ENCODE measurements around the gene CDH22. TPM values are rescaled to one million over a fixed set of nuclear protein-coding genes. Genes with fewer than 3 reads are reported as not detected.

Gene CDH22
- total and polyA plus RNA-seq, 2 experiments from 2014 or later = 0.08 to 0.10 TPM

DNA sequence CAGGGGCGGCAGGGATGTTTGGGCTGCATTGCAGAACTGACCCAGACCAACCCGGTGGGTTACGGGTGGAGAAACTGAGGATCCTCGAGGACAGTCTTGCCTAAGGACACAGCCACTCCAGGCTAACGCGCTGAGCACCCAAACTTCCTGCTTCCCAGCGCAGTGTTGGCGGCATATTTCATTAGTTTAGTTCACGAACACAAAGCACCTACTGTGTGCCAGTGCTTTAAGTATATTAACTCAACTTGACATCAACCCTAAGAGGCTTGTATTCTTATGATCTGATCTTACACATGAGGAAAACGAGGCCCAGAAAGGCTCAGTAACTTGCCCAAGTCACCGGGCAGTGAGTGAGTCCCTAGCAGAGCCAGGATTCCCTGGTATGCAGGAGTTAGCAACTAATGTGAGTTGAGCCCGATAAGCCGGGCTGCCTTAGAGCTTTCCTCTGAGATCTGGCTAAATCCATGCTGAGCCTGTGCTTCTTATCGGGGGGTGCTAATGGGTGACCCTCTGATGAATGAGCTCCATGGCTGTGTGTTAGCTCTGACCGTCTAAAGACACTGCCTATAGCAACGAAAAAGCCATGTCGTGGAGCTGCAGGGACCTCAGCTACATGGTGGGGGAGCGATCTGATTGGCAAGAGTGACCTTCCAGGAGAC, 97.5 kb downstream of the CDH22 start:
- TF ChIP-seq, protein P1, sequence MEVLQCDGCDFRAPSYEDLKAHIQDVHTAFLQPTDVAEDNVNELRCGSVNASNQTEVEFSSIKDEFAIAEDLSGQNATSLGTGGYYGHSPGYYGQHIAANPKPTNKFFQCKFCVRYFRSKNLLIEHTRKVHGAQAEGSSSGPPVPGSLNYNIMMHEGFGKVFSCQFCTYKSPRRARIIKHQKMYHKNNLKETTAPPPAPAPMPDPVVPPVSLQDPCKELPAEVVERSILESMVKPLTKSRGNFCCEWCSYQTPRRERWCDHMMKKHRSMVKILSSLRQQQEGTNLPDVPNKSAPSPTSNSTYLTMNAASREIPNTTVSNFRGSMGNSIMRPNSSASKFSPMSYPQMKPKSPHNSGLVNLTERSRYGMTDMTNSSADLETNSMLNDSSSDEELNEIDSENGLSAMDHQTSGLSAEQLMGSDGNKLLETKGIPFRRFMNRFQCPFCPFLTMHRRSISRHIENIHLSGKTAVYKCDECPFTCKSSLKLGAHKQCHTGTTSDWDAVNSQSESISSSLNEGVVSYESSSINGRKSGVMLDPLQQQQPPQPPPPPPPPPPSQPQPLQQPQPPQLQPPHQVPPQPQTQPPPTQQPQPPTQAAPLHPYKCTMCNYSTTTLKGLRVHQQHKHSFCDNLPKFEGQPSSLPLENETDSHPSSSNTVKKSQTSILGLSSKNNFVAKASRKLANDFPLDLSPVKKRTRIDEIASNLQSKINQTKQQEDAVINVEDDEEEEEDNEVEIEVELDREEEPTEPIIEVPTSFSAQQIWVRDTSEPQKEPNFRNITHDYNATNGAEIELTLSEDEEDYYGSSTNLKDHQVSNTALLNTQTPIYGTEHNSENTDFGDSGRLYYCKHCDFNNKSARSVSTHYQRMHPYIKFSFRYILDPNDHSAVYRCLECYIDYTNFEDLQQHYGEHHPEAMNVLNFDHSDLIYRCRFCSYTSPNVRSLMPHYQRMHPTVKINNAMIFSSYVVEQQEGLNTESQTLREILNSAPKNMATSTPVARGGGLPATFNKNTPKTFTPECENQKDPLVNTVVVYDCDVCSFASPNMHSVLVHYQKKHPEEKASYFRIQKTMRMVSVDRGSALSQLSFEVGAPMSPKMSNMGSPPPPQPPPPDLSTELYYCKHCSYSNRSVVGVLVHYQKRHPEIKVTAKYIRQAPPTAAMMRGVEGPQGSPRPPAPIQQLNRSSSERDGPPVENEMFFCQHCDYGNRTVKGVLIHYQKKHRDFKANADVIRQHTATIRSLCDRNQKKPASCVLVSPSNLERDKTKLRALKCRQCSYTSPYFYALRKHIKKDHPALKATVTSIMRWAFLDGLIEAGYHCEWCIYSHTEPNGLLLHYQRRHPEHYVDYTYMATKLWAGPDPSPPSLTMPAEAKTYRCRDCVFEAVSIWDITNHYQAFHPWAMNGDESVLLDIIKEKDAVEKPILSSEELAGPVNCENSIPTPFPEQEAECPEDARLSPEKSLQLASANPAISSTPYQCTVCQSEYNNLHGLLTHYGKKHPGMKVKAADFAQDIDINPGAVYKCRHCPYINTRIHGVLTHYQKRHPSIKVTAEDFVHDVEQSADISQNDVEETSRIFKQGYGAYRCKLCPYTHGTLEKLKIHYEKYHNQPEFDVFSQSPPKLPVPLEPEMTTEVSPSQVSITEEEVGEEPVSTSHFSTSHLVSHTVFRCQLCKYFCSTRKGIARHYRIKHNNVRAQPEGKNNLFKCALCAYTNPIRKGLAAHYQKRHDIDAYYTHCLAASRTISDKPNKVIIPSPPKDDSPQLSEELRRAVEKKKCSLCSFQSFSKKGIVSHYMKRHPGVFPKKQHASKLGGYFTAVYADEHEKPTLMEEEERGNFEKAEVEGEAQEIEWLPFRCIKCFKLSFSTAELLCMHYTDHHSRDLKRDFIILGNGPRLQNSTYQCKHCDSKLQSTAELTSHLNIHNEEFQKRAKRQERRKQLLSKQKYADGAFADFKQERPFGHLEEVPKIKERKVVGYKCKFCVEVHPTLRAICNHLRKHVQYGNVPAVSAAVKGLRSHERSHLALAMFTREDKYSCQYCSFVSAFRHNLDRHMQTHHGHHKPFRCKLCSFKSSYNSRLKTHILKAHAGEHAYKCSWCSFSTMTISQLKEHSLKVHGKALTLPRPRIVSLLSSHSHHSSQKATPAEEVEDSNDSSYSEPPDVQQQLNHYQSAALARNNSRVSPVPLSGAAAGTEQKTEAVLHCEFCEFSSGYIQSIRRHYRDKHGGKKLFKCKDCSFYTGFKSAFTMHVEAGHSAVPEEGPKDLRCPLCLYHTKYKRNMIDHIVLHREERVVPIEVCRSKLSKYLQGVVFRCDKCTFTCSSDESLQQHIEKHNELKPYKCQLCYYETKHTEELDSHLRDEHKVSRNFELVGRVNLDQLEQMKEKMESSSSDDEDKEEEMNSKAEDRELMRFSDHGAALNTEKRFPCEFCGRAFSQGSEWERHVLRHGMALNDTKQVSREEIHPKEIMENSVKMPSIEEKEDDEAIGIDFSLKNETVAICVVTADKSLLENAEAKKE (CRISPR knock-in tag; IDR thresholded peaks at IDR 0.05) = no peak
- TF ChIP-seq ZNF331 (CRISPR knock-in tag; IDR thresholded peaks at IDR 0.05; ENCODE audit: low read depth) = no peak
- TF ChIP-seq JUNB (IDR thresholded peaks at IDR 0.05; ENCODE audit: unreplicated experiment) = no peak
- no peak for TF ChIP-seq ZNF114 (CRISPR knock-in tag; IDR thresholded peaks at IDR 0.05)
- TF ChIP-seq, protein P2, sequence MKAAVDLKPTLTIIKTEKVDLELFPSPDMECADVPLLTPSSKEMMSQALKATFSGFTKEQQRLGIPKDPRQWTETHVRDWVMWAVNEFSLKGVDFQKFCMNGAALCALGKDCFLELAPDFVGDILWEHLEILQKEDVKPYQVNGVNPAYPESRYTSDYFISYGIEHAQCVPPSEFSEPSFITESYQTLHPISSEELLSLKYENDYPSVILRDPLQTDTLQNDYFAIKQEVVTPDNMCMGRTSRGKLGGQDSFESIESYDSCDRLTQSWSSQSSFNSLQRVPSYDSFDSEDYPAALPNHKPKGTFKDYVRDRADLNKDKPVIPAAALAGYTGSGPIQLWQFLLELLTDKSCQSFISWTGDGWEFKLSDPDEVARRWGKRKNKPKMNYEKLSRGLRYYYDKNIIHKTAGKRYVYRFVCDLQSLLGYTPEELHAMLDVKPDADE (IDR thresholded peaks at IDR 0.05) = no peak
- no peak for TF ChIP-seq EZH2 (IDR thresholded peaks at IDR 0.05; ENCODE audit: low read depth, unreplicated experiment)
- no peak for TF ChIP-seq POLR2AphosphoS5 (IDR thresholded peaks at IDR 0.05; ENCODE audit: low read depth)
- TF ChIP-seq EZH2phosphoT487 (IDR thresholded peaks at IDR 0.05; ENCODE audit: unreplicated experiment) = no peak
- TF ChIP-seq STAT1 (IDR thresholded peaks at IDR 0.05; ENCODE audit: unreplicated experiment) = no peak
- no peak for TF ChIP-seq NANOG (IDR thresholded peaks at IDR 0.05; ENCODE audit: borderline replicate concordance)
- TF ChIP-seq, protein P3, sequence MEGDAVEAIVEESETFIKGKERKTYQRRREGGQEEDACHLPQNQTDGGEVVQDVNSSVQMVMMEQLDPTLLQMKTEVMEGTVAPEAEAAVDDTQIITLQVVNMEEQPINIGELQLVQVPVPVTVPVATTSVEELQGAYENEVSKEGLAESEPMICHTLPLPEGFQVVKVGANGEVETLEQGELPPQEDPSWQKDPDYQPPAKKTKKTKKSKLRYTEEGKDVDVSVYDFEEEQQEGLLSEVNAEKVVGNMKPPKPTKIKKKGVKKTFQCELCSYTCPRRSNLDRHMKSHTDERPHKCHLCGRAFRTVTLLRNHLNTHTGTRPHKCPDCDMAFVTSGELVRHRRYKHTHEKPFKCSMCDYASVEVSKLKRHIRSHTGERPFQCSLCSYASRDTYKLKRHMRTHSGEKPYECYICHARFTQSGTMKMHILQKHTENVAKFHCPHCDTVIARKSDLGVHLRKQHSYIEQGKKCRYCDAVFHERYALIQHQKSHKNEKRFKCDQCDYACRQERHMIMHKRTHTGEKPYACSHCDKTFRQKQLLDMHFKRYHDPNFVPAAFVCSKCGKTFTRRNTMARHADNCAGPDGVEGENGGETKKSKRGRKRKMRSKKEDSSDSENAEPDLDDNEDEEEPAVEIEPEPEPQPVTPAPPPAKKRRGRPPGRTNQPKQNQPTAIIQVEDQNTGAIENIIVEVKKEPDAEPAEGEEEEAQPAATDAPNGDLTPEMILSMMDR (conservative IDR thresholded peaks at IDR 0.05; ENCODE audit: low read depth in 2 of 2) = no peak
- TF ChIP-seq, protein P4, sequence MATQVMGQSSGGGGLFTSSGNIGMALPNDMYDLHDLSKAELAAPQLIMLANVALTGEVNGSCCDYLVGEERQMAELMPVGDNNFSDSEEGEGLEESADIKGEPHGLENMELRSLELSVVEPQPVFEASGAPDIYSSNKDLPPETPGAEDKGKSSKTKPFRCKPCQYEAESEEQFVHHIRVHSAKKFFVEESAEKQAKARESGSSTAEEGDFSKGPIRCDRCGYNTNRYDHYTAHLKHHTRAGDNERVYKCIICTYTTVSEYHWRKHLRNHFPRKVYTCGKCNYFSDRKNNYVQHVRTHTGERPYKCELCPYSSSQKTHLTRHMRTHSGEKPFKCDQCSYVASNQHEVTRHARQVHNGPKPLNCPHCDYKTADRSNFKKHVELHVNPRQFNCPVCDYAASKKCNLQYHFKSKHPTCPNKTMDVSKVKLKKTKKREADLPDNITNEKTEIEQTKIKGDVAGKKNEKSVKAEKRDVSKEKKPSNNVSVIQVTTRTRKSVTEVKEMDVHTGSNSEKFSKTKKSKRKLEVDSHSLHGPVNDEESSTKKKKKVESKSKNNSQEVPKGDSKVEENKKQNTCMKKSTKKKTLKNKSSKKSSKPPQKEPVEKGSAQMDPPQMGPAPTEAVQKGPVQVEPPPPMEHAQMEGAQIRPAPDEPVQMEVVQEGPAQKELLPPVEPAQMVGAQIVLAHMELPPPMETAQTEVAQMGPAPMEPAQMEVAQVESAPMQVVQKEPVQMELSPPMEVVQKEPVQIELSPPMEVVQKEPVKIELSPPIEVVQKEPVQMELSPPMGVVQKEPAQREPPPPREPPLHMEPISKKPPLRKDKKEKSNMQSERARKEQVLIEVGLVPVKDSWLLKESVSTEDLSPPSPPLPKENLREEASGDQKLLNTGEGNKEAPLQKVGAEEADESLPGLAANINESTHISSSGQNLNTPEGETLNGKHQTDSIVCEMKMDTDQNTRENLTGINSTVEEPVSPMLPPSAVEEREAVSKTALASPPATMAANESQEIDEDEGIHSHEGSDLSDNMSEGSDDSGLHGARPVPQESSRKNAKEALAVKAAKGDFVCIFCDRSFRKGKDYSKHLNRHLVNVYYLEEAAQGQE (IDR thresholded peaks at IDR 0.05; ENCODE audit: unreplicated experiment) = no peak
- TF ChIP-seq CREB1 (CRISPR knock-in tag; IDR thresholded peaks at IDR 0.05; ENCODE audit: low read depth) = no peak
- DNase-seq (ENCODE audit: low spot score) (no peak), ATAC-seq (peak; percentile 12; the same call in 1 of the 3 replicates)
- Histone ChIP-seq H4K20me1 (replicated peaks; ENCODE audit: insufficient read depth) (no peaks in the 10 kb centered on the region), H3K36me3 (ENCODE audit: insufficient read depth) (no peaks in the 10 kb centered on the region), H3K27ac (ENCODE audit: low read depth) (no peak overlapping the region), H3K4me3 (no peak overlapping the region), H3K4me2 (no peak overlapping the region), H3K9me2 (ENCODE audit: insufficient read depth) (no peaks in the 10 kb centered on the region), H2AFZ (peak overlapping the region; percentile 10; the same call in 1 of the 2 replicates), H3F3A (replicated peaks; ENCODE audit: low read depth) (no peaks in the 10 kb centered on the region), H3K79me2 (replicated peaks; ENCODE audit: insufficient read depth) (no peaks in the 10 kb centered on the region), H3K27me3 (ENCODE audit: insufficient read depth) (no peaks in the 10 kb centered on the region), H3K4me1 (ENCODE audit: insufficient read depth) (no peaks in the 10 kb centered on the region)
- Mint-ChIP-seq H3K4me3 (no peak overlapping the region), H3K27me3 (ENCODE audit: insufficient read depth, low read depth, poor library complexity) (peaks cover 12% of the 10 kb centered on the region), H3K36me3 (ENCODE audit: low read depth) (no peaks in the 10 kb centered on the region), H3K9me3 (no peaks in the 10 kb centered on the region), H3K4me1 (peaks cover 7% of the 10 kb centered on the region), H3K27ac (no peak overlapping the region)

Data from GM23338 (cell line).